ENCODE results near the gene AEBP1.

Gene AEBP1

GRCh38 chr7:44076101-44076895 is 27.8 kb upstream of the AEBP1 start:
- FAIRE-seq = no peak
- no peak for TF ChIP-seq CTCF (IDR thresholded peaks at IDR 0.05; ENCODE audit: insufficient read depth, missing control alignments)
- no peak for DNase-seq (ENCODE audit: insufficient read length, low spot score)

DNA sequence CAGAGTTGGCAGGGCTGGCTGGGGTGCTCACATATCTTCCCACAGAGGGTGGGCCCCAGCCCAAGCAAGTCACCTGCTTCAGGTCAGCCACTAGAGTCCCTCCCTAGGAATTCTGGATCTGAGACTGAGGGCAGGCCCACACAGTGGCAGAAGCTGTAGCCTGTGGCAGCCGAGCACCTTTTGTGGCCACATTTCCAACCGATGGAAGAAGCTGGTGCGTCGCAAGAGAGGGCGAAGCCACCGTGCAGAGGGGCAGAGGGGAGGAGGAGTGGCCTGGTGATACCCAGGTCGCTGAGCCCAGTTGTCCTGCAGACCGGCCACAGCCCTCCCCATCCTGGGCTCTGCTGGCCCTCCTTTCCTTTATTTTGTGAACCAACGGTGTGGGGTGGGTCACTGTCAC is 27.1 kb upstream of the AEBP1 start:
- no peak for FAIRE-seq
- TF ChIP-seq CTCF (IDR thresholded peaks at IDR 0.05; ENCODE audit: insufficient read depth, missing control alignments) = no peak
- no peak for DNase-seq (ENCODE audit: insufficient read length, low spot score)

DNA sequence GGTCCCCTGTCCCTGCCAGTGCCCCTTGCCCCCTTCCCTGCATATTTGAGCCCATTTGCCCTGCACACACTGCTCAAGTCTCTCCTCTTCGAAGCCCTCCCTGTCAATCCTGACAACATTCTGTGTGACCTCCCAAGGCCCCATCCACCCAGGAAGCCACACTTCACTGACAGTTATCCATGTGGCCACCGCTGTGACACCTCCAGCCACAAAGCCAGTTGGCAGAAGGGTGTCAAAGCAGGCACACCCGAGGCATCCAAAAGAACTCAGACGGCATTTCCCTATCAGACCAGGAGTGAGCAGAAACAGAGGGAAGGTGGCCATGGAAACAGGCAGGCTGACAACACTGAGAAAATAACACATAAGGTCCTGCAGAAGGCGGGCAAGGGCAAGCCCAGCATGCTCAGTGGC is 26.5 kb upstream of the AEBP1 start:
- FAIRE-seq = no peak
- no peak for TF ChIP-seq CTCF (IDR thresholded peaks at IDR 0.05; ENCODE audit: insufficient read depth, missing control alignments)
- DNase-seq (ENCODE audit: insufficient read length, low spot score) = no peak

DNA sequence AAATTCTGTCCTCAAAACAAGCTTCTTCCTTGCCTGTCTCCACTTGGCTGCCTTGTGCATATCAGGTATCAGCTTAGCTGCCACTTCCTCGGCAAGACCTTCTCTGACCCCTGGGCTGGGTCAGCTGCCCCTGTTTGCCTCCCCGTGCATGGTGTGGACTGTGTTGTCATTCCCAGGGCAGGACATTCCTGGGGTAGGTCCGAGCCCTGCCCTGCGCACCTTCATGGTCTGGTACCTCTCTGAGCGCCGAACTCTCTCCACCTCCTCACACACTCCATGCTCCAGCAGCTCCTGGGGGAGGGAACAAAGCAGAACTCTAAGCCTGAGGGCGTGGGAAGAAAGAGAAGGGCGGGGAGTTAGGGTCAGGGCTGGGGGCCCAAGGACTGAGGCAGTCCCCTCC is 25.6 kb upstream of the AEBP1 start:
- no peak for FAIRE-seq
- no peak for TF ChIP-seq CTCF (IDR thresholded peaks at IDR 0.05; ENCODE audit: insufficient read depth, missing control alignments)
- DNase-seq (ENCODE audit: insufficient read length, low spot score) = no peak

DNA sequence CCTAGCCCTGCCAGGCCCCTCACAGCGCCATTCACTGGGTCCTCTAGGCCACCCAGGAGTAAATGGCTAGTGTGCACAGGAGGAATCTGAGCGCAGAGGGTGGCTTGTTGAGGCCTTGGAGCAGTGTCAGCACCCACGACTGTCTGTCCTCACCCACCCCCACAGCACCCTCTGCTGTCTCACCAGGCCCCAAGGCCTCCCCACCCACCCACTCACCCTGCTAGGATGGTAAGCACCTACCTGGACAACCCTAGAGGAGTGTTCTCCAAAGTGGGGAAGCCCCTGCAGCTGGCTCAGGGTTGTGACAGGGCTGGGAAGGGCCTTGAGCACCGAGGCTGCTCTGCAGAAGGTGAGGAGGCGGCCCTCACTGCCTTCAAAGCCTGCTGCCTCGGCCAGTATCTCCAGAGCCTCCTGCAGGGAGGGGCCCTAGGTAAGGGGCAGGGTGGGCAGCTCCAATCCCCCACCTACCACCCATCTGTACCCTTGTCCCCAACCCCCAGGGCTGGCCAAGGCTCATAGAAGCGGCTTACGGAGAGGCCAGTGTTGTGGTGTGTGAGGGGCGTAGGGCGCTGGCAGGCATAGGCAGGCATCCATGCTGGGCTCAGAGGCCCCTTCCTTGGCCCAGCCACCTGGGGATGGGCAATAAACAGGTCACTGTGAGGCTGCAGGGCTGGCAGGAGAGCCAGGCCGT is 24.7 kb upstream of the AEBP1 start:
- FAIRE-seq (no peak), DNase-seq (ENCODE audit: insufficient read length, low spot score) (no peak)
- no peak for TF ChIP-seq CTCF (IDR thresholded peaks at IDR 0.05; ENCODE audit: insufficient read depth, missing control alignments)

DNA sequence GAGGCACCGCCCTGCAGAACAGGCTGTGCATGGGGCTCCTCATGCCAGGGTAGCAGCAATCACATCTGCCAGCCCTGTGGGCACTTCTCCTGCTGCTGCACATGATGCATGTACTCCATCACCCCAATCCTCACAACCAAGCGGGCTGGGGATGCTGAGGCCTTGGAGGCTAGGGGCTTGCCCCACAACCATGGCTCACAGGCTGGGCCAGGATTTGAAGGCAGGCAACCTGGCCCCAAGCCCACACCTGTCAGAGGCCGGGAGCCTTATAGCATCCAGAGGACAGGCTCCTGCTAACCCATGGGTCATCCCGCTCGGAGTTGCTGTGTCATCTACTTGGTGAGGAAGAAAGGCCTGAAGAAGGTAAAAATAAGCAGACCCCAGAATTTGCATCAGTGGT is 24.0 kb upstream of the AEBP1 start:
- TF ChIP-seq CTCF (IDR thresholded peaks at IDR 0.05; ENCODE audit: insufficient read depth, missing control alignments) = no peak
- DNase-seq (ENCODE audit: insufficient read length, low spot score) (no peak), FAIRE-seq (no peak)

DNA sequence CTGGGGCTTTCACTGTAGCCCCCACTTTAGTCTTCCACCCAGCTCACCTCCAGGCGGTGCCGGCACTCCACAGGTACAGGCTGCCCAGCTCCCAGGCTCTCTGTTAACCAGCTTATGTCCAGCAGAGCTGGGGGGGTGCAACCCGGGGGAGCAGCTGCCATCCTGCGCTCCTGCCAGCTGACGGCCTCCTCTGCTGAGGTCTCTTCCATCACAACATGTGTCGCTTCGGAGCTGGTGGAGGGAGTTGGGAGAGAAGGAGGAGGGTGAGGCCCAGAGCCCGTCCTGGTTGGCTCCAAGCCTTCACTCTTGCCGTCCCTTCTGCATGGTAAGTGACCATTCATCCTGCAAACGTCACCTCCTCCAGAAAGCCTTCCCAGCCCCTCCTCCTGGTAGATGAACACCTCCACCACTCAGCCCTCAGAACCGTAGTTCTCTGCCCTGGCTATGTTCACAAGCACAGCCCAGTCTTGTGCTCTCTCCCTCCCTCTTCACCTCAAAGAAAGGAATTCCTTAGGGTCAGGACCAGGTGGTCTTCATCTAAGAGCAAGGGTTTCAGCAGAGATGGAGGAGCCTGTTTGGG is 23.4 kb upstream of the AEBP1 start:
- no peak for DNase-seq (ENCODE audit: insufficient read length, low spot score)
- FAIRE-seq = no peak
- TF ChIP-seq CTCF (IDR thresholded peaks at IDR 0.05; ENCODE audit: insufficient read depth, missing control alignments) = no peak
